ENCODE results near the gene MGAT4B. TPM values are rescaled to one million over a fixed set of nuclear protein-coding genes. Genes with fewer than 3 reads are reported as not detected.

Gene MGAT4B
- total and polyA plus RNA-seq, 4 donors = 65.0 to 154 (median 82.4) TPM

DNA sequence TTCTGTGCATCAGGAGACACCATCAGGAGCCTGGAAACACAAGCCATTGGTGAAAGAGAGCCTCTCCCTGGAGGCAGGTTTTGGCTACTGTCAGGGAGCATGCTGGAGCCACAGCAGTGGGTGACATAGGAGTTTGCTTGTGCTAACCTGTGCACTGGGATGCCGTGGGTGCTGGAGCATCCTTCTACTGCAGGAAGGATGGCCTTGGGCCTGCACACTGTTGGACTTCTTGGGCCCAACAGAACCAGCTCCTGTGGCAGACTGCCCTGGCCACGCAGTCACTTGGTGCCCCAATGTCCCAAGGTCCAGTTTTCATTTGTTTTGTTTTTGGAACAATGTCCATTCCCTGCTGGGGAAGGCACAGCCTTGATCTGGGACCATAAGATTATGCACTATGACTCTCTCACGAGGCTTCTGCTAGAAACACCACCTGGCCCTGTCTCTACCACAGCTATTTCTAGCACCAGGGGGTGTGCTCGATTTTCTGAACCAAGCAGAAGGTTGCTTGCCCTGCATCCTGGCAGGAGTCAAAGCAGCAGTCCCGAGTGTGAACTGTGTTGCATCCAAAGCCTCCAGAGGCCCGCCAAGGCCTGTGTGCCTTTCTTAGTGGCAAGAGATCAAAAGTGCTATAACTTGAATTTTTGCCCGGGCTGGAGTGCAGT is 18.3 kb downstream of the MGAT4B start:
- ATAC-seq (ENCODE audit: insufficient read depth, low FRiP score) (no peak), DNase-seq (no peak)
- no peak overlapping the region for H3K9ac ChIP-seq (ENCODE audit: insufficient read depth in 1 of 2, low read length in 2 of 2)
- WGBS, 2 donors = 93 to 95% methylated on average over 7 of the region's 7 CpGs
- no peaks in the 10 kb centered on the region for H3K36me3 ChIP-seq (ENCODE audit: control insufficient read depth in 4 of 4, insufficient read depth in 4 of 4, low read length in 4 of 4)
- peaks cover 1 to 18% (median 3%) of the 10 kb centered on the region in 5 donors for H3K4me1 ChIP-seq (ENCODE audit: control insufficient read depth in 5 of 5, insufficient read depth in 5 of 5, low read length in 5 of 5)
- H3K4me3 ChIP-seq = no peak overlapping the region
- no peaks in the 10 kb centered on the region for H3K9me3 ChIP-seq (ENCODE audit: control insufficient read depth in 4 of 4, insufficient read depth in 3 of 4, low read length in 3 of 4)
- H3K27ac ChIP-seq (ENCODE audit: low read depth in 1 of 2, low read length in 1 of 2) = no peak overlapping the region
- no peak for TF ChIP-seq CTCF (IDR thresholded peaks at IDR 0.05; ENCODE audit: control extremely low read depth, extremely low read depth)
- H3K27me3 ChIP-seq (ENCODE audit: control insufficient read depth in 3 of 3, insufficient read depth in 3 of 3, low read length in 2 of 3) = no peaks in the 10 kb centered on the region

DNA sequence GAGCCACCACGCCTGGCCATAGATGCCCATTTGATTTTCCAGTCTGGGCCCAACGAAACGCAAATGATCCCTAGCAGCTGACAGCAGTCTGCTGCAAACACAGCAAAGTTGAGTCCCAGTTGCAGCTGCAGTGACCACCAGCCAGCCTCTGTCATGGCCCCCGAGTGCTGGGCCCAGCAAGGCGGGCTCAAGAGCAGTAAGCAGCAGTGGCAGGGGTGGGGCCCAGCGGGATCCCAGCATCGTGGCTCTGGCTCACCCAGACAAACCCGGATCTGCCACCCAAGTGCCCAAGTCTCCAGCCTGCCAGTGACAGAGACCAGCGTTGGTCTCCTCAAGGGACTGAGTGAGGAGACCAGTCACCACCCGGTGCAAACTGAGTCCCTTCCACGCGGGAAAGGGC is 19.8 kb downstream of the MGAT4B start:
- ATAC-seq (ENCODE audit: insufficient read depth, low FRiP score) = no peak
- DNase-seq = no peak
- H3K4me1 ChIP-seq (ENCODE audit: control insufficient read depth in 5 of 5, insufficient read depth in 5 of 5, low read length in 5 of 5) = peaks cover 0 to 6% (median 0%) of the 10 kb centered on the region in 5 donors
- H3K9ac ChIP-seq (ENCODE audit: insufficient read depth in 1 of 2, low read length in 2 of 2) = no peak overlapping the region
- H3K27me3 ChIP-seq (ENCODE audit: control insufficient read depth in 3 of 3, insufficient read depth in 3 of 3, low read length in 2 of 3) = no peaks in the 10 kb centered on the region
- H3K27ac ChIP-seq (ENCODE audit: low read depth in 1 of 2, low read length in 1 of 2) = no peak overlapping the region
- WGBS, 2 donors = 89 to 90% methylated on average over 12 of the region's 12 CpGs
- no peak overlapping the region for H3K4me3 ChIP-seq
- TF ChIP-seq CTCF (IDR thresholded peaks at IDR 0.05; ENCODE audit: control extremely low read depth, extremely low read depth) = no peak
- H3K9me3 ChIP-seq (ENCODE audit: control insufficient read depth in 4 of 4, insufficient read depth in 3 of 4, low read length in 3 of 4) = no peaks in the 10 kb centered on the region
- H3K36me3 ChIP-seq (ENCODE audit: control insufficient read depth in 4 of 4, insufficient read depth in 4 of 4, low read length in 4 of 4) = peaks cover 0 to 2% (median 0%) of the 10 kb centered on the region in 4 donors

- no peak overlapping the region for H3K9ac ChIP-seq (ENCODE audit: insufficient read depth in 1 of 2, low read length in 2 of 2)
- no peaks in the 10 kb centered on the region for H3K9me3 ChIP-seq (ENCODE audit: control insufficient read depth in 4 of 4, insufficient read depth in 3 of 4, low read length in 3 of 4)
- no peaks in the 10 kb centered on the region for H3K4me1 ChIP-seq (ENCODE audit: control insufficient read depth in 5 of 5, insufficient read depth in 5 of 5, low read length in 5 of 5)
- H3K36me3 ChIP-seq (ENCODE audit: control insufficient read depth in 4 of 4, insufficient read depth in 4 of 4, low read length in 4 of 4) = peaks cover 0 to 12% (median 8%) of the 10 kb centered on the region in 4 donors
- ATAC-seq (ENCODE audit: insufficient read depth, low FRiP score) (no peak), DNase-seq (no peak)
- H3K4me3 ChIP-seq = no peak overlapping the region
- TF ChIP-seq CTCF (IDR thresholded peaks at IDR 0.05; ENCODE audit: control extremely low read depth, extremely low read depth) = no peak
- H3K27me3 ChIP-seq (ENCODE audit: control insufficient read depth in 3 of 3, insufficient read depth in 3 of 3, low read length in 2 of 3) = no peaks in the 10 kb centered on the region
- 92 to 94% methylated on average over 9 of the region's 9 CpGs for WGBS, 2 donors
- no peak overlapping the region for H3K27ac ChIP-seq (ENCODE audit: low read depth in 1 of 2, low read length in 1 of 2)
Observed at GRCh38 chr5:179783128-179783527, 23.5 kb downstream of the MGAT4B start.

DNA sequence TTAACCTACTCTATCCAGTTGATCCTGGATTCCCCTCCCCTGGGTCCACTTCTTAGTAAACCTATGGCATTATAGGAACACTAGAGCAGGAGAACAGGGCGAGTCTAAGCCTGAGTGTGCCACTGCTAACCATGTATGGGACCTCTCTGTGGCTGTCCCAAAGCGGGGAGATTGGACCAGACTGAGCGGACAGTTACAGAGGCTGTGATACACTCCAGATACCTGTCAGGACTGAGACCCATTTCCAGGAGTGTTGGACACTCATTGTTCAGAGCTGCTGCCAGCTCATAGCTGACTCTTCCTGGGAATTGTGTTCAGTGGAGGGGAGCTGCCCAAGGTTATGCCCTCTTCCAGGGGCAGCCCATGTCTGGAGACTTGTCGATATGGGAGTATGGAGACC is 24.8 kb downstream of the MGAT4B start:
- H3K9ac ChIP-seq (ENCODE audit: insufficient read depth in 1 of 2, low read length in 2 of 2) = no peak overlapping the region
- ATAC-seq (ENCODE audit: insufficient read depth, low FRiP score) (no peak), DNase-seq (no peak)
- no peaks in the 10 kb centered on the region for H3K9me3 ChIP-seq (ENCODE audit: control insufficient read depth in 4 of 4, insufficient read depth in 3 of 4, low read length in 3 of 4)
- no peak overlapping the region for H3K27ac ChIP-seq (ENCODE audit: low read depth in 1 of 2, low read length in 1 of 2)
- H3K27me3 ChIP-seq (ENCODE audit: control insufficient read depth in 3 of 3, insufficient read depth in 3 of 3, low read length in 2 of 3) = no peaks in the 10 kb centered on the region
- TF ChIP-seq CTCF (IDR thresholded peaks at IDR 0.05; ENCODE audit: control extremely low read depth, extremely low read depth) = no peak
- 97 to 99% methylated on average over 4 of the region's 4 CpGs for WGBS, 2 donors
- H3K4me3 ChIP-seq = no peak overlapping the region
- H3K4me1 ChIP-seq (ENCODE audit: control insufficient read depth in 5 of 5, insufficient read depth in 5 of 5, low read length in 5 of 5) = peaks cover 0 to 3% (median 0%) of the 10 kb centered on the region in 5 donors
- peaks cover 0 to 14% (median 11%) of the 10 kb centered on the region in 4 donors for H3K36me3 ChIP-seq (ENCODE audit: control insufficient read depth in 4 of 4, insufficient read depth in 4 of 4, low read length in 4 of 4)

Measured in lung (tissue), 12 donors.